DND-41 (cell line): Measurements from ENCODE around the gene TXNDC17.
A peak's percentile ranks its signal among the peaks of the same experiment; 100 is the strongest.

Experiments
- EZH2 ChIP-seq: IDR thresholded peaks from 3 replicates; pipeline ENCODE4 v1.6.1; 2012; ENCODE audit warnings: borderline replicate concordance, low read depth, mild to moderate bottlenecking, moderate library complexity, low read length, inconsistent platforms; ENCODE audit not compliant: severe bottlenecking
- TF ChIP-seq, protein P1 (sequence below): IDR thresholded peaks from 2 replicates; pipeline ENCODE4 v1.5.1; 2012; ENCODE audit warnings: borderline replicate concordance, low read length, moderate library complexity, mild to moderate bottlenecking; ENCODE audit not compliant: poor library complexity, severe bottlenecking; ENCODE audit errors: extremely low read depth

DNA sequence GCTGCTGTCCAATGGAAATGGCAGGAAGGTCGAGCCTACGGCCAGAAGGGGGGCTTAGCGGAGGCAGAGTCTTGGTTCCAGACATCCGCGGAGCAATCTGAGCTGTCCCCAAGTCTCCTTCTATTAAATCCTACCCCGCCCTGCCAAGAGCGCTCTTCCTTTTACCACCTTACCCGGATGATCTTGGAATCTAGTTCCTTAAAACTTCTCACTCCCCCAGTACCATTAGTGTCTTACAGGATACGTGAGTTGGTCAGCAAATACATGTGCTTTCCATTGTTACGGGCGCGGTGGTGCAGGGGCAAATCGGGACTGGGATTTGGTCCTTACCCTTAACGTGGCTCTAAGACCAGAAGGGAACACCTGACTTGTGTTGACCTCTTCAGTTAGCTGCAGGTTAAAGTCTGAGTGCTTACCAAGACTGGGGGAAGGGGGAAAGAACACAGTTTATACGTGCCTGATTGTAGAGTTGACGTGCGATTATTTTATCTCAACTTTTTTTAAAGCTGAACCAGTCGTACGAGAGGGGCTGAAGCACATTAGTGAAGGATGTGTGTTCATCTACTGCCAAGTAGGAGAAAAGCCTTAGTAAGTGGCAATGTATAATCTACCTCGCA lies 495 bp downstream of the TXNDC17 start:
- TF ChIP-seq, protein P1, sequence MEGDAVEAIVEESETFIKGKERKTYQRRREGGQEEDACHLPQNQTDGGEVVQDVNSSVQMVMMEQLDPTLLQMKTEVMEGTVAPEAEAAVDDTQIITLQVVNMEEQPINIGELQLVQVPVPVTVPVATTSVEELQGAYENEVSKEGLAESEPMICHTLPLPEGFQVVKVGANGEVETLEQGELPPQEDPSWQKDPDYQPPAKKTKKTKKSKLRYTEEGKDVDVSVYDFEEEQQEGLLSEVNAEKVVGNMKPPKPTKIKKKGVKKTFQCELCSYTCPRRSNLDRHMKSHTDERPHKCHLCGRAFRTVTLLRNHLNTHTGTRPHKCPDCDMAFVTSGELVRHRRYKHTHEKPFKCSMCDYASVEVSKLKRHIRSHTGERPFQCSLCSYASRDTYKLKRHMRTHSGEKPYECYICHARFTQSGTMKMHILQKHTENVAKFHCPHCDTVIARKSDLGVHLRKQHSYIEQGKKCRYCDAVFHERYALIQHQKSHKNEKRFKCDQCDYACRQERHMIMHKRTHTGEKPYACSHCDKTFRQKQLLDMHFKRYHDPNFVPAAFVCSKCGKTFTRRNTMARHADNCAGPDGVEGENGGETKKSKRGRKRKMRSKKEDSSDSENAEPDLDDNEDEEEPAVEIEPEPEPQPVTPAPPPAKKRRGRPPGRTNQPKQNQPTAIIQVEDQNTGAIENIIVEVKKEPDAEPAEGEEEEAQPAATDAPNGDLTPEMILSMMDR = peak; percentile 3
- no peak for TF ChIP-seq EZH2
